Measurements from ENCODE around the gene SYNJ1. TPM values are rescaled to one million over a fixed set of nuclear protein-coding genes. Genes with fewer than 3 reads are reported as not detected.

The SYNJ1 gene
- polyA plus RNA-seq, 3 donors = 4.0 to 16.5 (median 8.1) TPM

DNA sequence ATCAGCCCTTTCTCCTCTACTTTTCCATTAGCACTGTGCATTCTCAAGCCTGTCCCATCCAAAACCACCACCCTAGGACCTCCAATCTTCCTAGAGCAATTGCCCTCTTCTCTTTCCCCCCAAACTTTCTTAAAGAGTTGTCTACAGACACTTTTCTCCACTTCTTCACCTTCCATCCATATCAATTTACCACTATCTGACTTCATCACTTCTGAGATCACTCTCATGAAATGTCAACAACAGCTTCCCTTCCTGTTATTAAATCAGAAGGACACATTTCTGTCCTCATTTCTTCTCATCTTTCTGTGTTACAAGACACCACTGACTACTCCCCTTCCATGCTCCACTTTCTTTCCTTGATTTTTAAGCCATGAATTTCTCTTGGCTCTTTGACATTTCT is 79.6 kb downstream of the SYNJ1 start:
- DNase-seq = no peak
- Histone ChIP-seq H4K20me1 (ENCODE audit: insufficient read depth, low read length) (no peaks in the 10 kb centered on the region), H3K9ac (ENCODE audit: insufficient read depth, low read length, poor library complexity, severe bottlenecking) (no peak overlapping the region), H3K27ac (ENCODE audit: low read depth in 1 of 2, low read length in 2 of 2) (no peak overlapping the region), H2AFZ (ENCODE audit: insufficient read depth, low read depth, low read length, poor library complexity, severe bottlenecking) (no peak overlapping the region), H3K4me1 (ENCODE audit: control insufficient read depth in 1 of 2, insufficient read depth in 2 of 2, low read length in 2 of 2) (no peaks in the 10 kb centered on the region), H3K36me3 (replicated peaks in 1 of 2; ENCODE audit: control insufficient read depth in 1 of 2, insufficient read depth in 2 of 2, low read length in 2 of 2) (peaks cover 85 to 100% of the 10 kb centered on the region in 2 donors), H3K4me3 (replicated peaks in 1 of 3; ENCODE audit: low read depth in 2 of 3, low read length in 3 of 3) (no peak overlapping the region), H3K27me3 (ENCODE audit: control insufficient read depth in 2 of 2, insufficient read depth in 2 of 2, low read length in 2 of 2) (no peaks in the 10 kb centered on the region), H3K4me2 (replicated peaks; ENCODE audit: extremely low read depth, low read length, poor library complexity, severe bottlenecking) (no peak overlapping the region), H3K9me3 (replicated peaks in 1 of 2; ENCODE audit: control insufficient read depth in 1 of 2, insufficient read depth in 1 of 2, low read length in 2 of 2) (no peaks in the 10 kb centered on the region), H3K79me2 (ENCODE audit: insufficient read depth, low read length) (no peaks in the 10 kb centered on the region)
- Mint-ChIP-seq H3K9me3 (no peaks in the 10 kb centered on the region), H3K27me3 (ENCODE audit: low read depth in 3 of 3) (no peaks in the 10 kb centered on the region), H3K4me3 (no peak overlapping the region), H3K27ac (no peak overlapping the region), H3K36me3 (peaks cover 44 to 53% of the 10 kb centered on the region in 2 donors), H3K4me1 (no peaks in the 10 kb centered on the region)
- intact Hi-C loops (cut with micrococcal nuclease) = no loop called here
- TF ChIP-seq, protein P1, sequence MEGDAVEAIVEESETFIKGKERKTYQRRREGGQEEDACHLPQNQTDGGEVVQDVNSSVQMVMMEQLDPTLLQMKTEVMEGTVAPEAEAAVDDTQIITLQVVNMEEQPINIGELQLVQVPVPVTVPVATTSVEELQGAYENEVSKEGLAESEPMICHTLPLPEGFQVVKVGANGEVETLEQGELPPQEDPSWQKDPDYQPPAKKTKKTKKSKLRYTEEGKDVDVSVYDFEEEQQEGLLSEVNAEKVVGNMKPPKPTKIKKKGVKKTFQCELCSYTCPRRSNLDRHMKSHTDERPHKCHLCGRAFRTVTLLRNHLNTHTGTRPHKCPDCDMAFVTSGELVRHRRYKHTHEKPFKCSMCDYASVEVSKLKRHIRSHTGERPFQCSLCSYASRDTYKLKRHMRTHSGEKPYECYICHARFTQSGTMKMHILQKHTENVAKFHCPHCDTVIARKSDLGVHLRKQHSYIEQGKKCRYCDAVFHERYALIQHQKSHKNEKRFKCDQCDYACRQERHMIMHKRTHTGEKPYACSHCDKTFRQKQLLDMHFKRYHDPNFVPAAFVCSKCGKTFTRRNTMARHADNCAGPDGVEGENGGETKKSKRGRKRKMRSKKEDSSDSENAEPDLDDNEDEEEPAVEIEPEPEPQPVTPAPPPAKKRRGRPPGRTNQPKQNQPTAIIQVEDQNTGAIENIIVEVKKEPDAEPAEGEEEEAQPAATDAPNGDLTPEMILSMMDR (IDR thresholded peaks at IDR 0.05) = no peak

DNA sequence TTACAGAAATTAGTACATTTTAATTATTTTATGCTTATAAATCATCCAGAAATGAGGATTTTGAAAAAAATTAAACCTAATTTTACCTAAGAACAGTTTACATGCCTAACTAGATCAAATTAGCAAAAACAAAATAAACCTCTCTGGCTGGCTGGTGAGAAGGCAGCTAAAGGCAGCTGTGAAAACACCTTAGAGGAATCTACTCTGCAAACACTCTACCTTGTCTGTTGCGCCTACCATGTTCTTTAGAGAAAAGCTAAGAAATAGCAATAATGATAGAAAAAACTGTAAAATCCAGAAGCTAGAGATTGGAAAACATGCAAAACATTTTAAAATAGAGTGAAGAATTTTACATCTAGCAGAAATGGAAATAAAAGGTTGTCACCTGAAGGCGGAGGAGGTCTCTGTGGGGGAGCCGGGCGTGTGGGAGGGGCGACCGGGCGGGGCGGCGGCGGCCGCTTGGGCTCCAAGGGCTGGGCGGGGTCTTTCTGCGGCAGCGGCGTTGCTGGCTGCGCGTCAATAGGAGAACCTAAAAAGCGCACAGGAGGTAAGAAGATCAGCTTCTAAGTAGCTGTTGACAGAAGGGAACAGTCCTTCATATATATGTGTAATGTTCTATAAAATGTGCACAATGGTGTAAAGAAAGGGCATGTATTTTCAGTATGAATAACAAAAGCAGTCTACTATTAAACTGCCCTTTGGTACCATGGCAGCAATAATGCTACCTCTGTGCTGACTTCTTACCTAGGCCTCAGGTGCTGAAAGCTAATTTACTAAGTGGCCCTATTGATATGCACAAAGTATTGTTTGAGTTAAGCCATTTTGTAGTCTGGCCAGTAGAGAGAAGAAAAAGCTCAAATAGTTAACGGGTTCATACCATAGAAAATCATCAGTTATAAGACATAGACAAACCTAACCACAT is 82.3 kb downstream of the SYNJ1 start:
- no peak for DNase-seq
- whole genome bisulfite sequencing (ENCODE audit: insufficient coverage) = 92% methylated on average over 14 of the region's 19 CpGs
- Histone ChIP-seq H3K4me3 (replicated peaks in 1 of 3; ENCODE audit: low read depth in 2 of 3, low read length in 3 of 3) (no peak overlapping the region), H3K4me2 (replicated peaks; ENCODE audit: extremely low read depth, low read length, poor library complexity, severe bottlenecking) (no peak overlapping the region), H4K20me1 (ENCODE audit: insufficient read depth, low read length) (no peaks in the 10 kb centered on the region), H3K36me3 (replicated peaks in 1 of 2; ENCODE audit: control insufficient read depth in 1 of 2, insufficient read depth in 2 of 2, low read length in 2 of 2) (peaks cover 90 to 100% of the 10 kb centered on the region in 2 donors), H3K9me3 (replicated peaks in 1 of 2; ENCODE audit: control insufficient read depth in 1 of 2, insufficient read depth in 1 of 2, low read length in 2 of 2) (no peaks in the 10 kb centered on the region), H3K27ac (ENCODE audit: low read depth in 1 of 2, low read length in 2 of 2) (no peak overlapping the region), H3K79me2 (ENCODE audit: insufficient read depth, low read length) (no peaks in the 10 kb centered on the region), H3K9ac (ENCODE audit: insufficient read depth, low read length, poor library complexity, severe bottlenecking) (no peak overlapping the region), H3K4me1 (ENCODE audit: control insufficient read depth in 1 of 2, insufficient read depth in 2 of 2, low read length in 2 of 2) (no peaks in the 10 kb centered on the region), H3K27me3 (ENCODE audit: control insufficient read depth in 2 of 2, insufficient read depth in 2 of 2, low read length in 2 of 2) (no peaks in the 10 kb centered on the region), H2AFZ (ENCODE audit: insufficient read depth, low read depth, low read length, poor library complexity, severe bottlenecking) (no peak overlapping the region)
- TF ChIP-seq, protein P1 (IDR thresholded peaks at IDR 0.05) = no peak
- Mint-ChIP-seq H3K36me3 (peaks cover 51 to 55% of the 10 kb centered on the region in 2 donors), H3K4me3 (no peak overlapping the region), H3K27ac (no peak overlapping the region), H3K4me1 (no peaks in the 10 kb centered on the region), H3K27me3 (ENCODE audit: low read depth in 3 of 3) (no peaks in the 10 kb centered on the region), H3K9me3 (no peaks in the 10 kb centered on the region)
- intact Hi-C loops (cut with micrococcal nuclease) = no loop called here
